MM.1S (cell line): ENCODE data around the gene PHLDB3.

Source experiments
- DNase-seq: peaks from one replicate; pipeline ENCODE4 v3.0.0-alpha.2; 2015
- H2AFZ ChIP-seq: fragments of 300-600 bp; sonication (generic); 2 replicates; pipeline ENCODE4 v1.6.0; 2016; ENCODE audit warnings: antibody characterized with exemption, low read length
- H3F3A ChIP-seq: fragments of 300-600 bp; sonication (generic); 2 replicates; pipeline ENCODE4 v1.6.1; 2016; ENCODE audit warnings: mild to moderate bottlenecking, antibody characterized with exemption, low read length, moderate library complexity, mixed read lengths; ENCODE audit not compliant: insufficient read depth
- H3K27ac ChIP-seq: fragments of 300-600 bp; sonication (generic); 2 replicates; pipeline ENCODE4 v1.5.1; 2016; ENCODE audit warnings: mild to moderate bottlenecking, low read length
- H3K27me3 ChIP-seq: fragments of 300-600 bp; sonication (generic); replicated peaks from 2 replicates; pipeline ENCODE4 v1.6.0; 2016; ENCODE audit warnings: low read length; ENCODE audit not compliant: insufficient read depth
- H3K36me3 ChIP-seq: fragments of 300-600 bp; sonication (generic); replicated peaks from 2 replicates; pipeline ENCODE4 v1.6.1; 2016; ENCODE audit warnings: mild to moderate bottlenecking, low read length, mixed read lengths; ENCODE audit not compliant: insufficient read depth
- H3K4me1 ChIP-seq: fragments of 300-600 bp; sonication (generic); 2 replicates; pipeline ENCODE4 v1.6.1; 2016; ENCODE audit warnings: low read length, mixed read lengths
- H3K4me2 ChIP-seq: fragments of 300-600 bp; sonication (generic); 2 replicates; pipeline ENCODE4 v1.6.0; 2016; ENCODE audit warnings: low read depth, low read length
- H3K4me3 ChIP-seq: fragments of 300-600 bp; sonication (generic); 2 replicates; pipeline ENCODE4 v1.5.1; 2016; ENCODE audit warnings: low read length, mixed read lengths
- H3K79me2 ChIP-seq: fragments of 300-600 bp; sonication (generic); 2 replicates; pipeline ENCODE4 v1.6.1; 2016; ENCODE audit warnings: mixed run types, low read length, mixed read lengths
- H3K9ac ChIP-seq: fragments of 300-600 bp; sonication (generic); 2 replicates; pipeline ENCODE4 v1.6.1; 2016; ENCODE audit warnings: low read length, mixed read lengths
- H3K9me2 ChIP-seq: fragments of 300-600 bp; sonication (generic); replicated peaks from 2 replicates; pipeline ENCODE4 v1.6.1; 2016; ENCODE audit warnings: mild to moderate bottlenecking, low read length, mixed read lengths; ENCODE audit not compliant: insufficient read depth
- H3K9me3 ChIP-seq: fragments of 300-600 bp; sonication (generic); replicated peaks from 2 replicates; pipeline ENCODE4 v1.6.1; 2016; ENCODE audit warnings: mild to moderate bottlenecking, low read length, mixed read lengths; ENCODE audit not compliant: insufficient read depth
- H4K20me1 ChIP-seq: fragments of 300-600 bp; sonication (generic); 2 replicates; pipeline ENCODE4 v1.6.1; 2016; ENCODE audit warnings: mild to moderate bottlenecking, low read length, moderate library complexity, mixed read lengths; ENCODE audit not compliant: insufficient read depth
- EZH2 ChIP-seq: fragments of 300-600 bp; sonication (generic); optimal IDR thresholded peaks from 2 replicates; pipeline ENCODE3; 2017; ENCODE audit warnings: low read depth, mild to moderate bottlenecking, antibody characterized with exemption, low read length, mixed read lengths
- EZH2phosphoT487 ChIP-seq: fragments of 300-600 bp; sonication (generic); IDR thresholded peaks from 2 replicates; pipeline ENCODE4 v1.6.1; 2018; ENCODE audit warnings: antibody characterized with exemption, low read length
- TF ChIP-seq, protein P1 (sequence below): fragments of 300-600 bp; sonication (generic); IDR thresholded peaks from 2 replicates; pipeline ENCODE4 v1.5.1; 2016; ENCODE audit warnings: antibody characterized with exemption, low read length, mixed read lengths

The PHLDB3 gene

DNA sequence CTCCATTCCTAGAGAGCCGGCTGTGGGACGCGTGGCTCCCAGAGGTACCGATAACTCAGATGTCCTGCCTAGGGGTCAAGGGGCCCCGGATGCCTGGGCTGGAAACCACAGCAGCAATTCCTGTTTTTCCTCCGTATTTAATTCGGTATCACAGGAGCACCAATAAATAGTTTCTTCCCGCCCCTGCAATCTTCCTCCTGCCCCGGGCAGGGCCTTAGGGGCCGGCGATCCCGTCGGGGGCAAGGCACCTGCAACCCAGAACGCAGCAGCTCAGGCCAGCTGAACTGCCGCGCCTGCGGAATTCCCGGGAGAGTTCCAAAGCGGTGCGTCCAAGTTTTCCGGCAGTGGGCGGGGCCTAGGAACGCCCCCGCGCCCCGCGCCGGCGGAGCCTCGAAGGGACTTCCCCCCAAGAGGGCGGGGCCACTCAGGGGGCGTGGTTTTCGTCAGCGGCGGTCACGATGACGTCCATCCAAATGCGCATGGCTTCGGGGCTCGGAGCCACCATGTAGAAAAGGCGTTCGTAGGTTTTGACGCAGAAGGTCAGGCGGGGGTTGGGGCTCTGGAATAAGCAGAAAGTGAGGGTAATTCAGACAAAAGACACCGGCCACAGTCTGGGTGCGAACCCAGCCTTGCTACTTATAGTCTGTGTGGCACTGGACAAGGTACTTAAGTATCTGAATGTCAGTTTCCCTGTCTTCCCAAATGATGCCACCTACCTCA is 29.4 kb downstream of the PHLDB3 start:
- no peaks in the 10 kb centered on the region for H3K79me2 ChIP-seq
- H4K20me1 ChIP-seq = no peaks in the 10 kb centered on the region
- H3K4me1 ChIP-seq = no peaks in the 10 kb centered on the region
- H3K9me2 ChIP-seq = no peaks in the 10 kb centered on the region
- peak overlapping the region; percentile 91 for H2AFZ ChIP-seq
- H3K36me3 ChIP-seq = no peaks in the 10 kb centered on the region
- H3K9ac ChIP-seq = peak overlapping the region; percentile 29; the same call in 1 of the 2 replicates
- H3K4me2 ChIP-seq = peak overlapping the region; percentile 98
- H3K4me3 ChIP-seq = peak overlapping the region; percentile 59
- no peaks in the 10 kb centered on the region for H3F3A ChIP-seq
- no peaks in the 10 kb centered on the region for H3K27me3 ChIP-seq
- H3K27ac ChIP-seq = no peak overlapping the region
- no peaks in the 10 kb centered on the region for H3K9me3 ChIP-seq
- no peak for TF ChIP-seq EZH2
- TF ChIP-seq, protein P1, sequence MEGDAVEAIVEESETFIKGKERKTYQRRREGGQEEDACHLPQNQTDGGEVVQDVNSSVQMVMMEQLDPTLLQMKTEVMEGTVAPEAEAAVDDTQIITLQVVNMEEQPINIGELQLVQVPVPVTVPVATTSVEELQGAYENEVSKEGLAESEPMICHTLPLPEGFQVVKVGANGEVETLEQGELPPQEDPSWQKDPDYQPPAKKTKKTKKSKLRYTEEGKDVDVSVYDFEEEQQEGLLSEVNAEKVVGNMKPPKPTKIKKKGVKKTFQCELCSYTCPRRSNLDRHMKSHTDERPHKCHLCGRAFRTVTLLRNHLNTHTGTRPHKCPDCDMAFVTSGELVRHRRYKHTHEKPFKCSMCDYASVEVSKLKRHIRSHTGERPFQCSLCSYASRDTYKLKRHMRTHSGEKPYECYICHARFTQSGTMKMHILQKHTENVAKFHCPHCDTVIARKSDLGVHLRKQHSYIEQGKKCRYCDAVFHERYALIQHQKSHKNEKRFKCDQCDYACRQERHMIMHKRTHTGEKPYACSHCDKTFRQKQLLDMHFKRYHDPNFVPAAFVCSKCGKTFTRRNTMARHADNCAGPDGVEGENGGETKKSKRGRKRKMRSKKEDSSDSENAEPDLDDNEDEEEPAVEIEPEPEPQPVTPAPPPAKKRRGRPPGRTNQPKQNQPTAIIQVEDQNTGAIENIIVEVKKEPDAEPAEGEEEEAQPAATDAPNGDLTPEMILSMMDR = no peak
- TF ChIP-seq EZH2phosphoT487 = no peak
- DNase-seq = peak; percentile 81

DNA sequence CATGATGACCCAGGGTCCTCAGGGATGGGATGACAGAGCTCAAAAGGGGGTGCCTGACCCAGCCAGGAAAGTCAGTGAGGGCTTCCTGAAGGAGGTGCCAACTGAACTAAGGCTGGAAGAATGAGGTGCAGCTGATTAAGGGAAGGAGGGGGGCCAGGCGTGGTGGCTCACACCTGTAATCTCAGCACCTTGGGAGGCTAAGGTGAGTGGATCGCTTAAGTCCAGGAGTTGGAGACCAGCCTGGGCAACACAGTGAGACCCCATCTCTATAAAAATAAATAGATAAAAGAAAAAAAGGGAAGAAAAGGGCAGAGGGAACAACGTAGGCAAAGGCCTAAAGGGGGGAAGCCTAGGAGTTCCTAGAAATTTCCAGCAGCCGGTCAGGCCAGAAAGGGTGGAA is 30.1 kb downstream of the PHLDB3 start:
- H3K27me3 ChIP-seq = no peaks in the 10 kb centered on the region
- no peaks in the 10 kb centered on the region for H3K9me3 ChIP-seq
- no peaks in the 10 kb centered on the region for H3K4me1 ChIP-seq
- H3K79me2 ChIP-seq = no peaks in the 10 kb centered on the region
- TF ChIP-seq EZH2 (no peak), EZH2phosphoT487 (no peak)
- TF ChIP-seq, protein P1 = no peak
- H3K36me3 ChIP-seq = no peaks in the 10 kb centered on the region
- H3F3A ChIP-seq = no peaks in the 10 kb centered on the region
- no peak overlapping the region for H2AFZ ChIP-seq
- no peak overlapping the region for H3K27ac ChIP-seq
- H3K9me2 ChIP-seq = no peaks in the 10 kb centered on the region
- no peaks in the 10 kb centered on the region for H4K20me1 ChIP-seq
- no peak overlapping the region for H3K4me3 ChIP-seq
- H3K4me2 ChIP-seq = no peak overlapping the region
- no peak for DNase-seq
- no peak overlapping the region for H3K9ac ChIP-seq

DNA sequence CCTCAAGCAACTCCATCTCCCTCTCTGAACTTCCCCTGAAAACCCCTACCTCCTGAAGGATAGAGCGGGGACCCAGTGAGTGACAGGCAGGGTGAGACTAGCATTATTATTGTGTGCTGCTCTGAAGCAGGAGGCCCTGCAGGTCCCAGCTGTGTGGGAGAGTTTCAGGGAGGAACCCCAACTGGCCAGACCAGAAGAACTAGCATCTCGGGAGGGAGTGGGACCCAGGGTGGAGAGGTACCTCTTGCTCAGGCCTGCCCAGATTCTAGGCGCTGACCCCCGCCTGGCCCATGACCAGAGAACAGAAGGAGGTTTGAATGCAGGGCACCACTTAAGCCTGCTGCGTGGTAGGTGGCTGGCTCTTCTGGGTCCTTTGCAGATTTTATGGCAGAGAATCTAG is 33.5 kb downstream of the PHLDB3 start:
- Histone ChIP-seq H3K27me3 (no peaks in the 10 kb centered on the region), H3K4me3 (no peak overlapping the region), H4K20me1 (no peaks in the 10 kb centered on the region), H3K27ac (no peak overlapping the region), H3K9me2 (no peaks in the 10 kb centered on the region), H3K79me2 (no peaks in the 10 kb centered on the region), H3K9me3 (no peaks in the 10 kb centered on the region), H3F3A (no peaks in the 10 kb centered on the region), H3K36me3 (no peaks in the 10 kb centered on the region), H3K4me1 (no peaks in the 10 kb centered on the region), H3K4me2 (no peak overlapping the region), H3K9ac (no peak overlapping the region), H2AFZ (no peak overlapping the region)
- DNase-seq = no peak
- TF ChIP-seq EZH2phosphoT487 (no peak), EZH2 (no peak)
- TF ChIP-seq, protein P1 = no peak
